CD4-positive, alpha-beta T cell treated with Interleukin-6 for 4 hours (primary cell): Measurements from ENCODE around the gene PHACTR3.

Source experiments
- DNase-seq: peaks from one replicate; pipeline ENCODE4 v3.0.0-alpha.2; 2020; ENCODE audit warnings: mixed read lengths

The PHACTR3 gene

DNA sequence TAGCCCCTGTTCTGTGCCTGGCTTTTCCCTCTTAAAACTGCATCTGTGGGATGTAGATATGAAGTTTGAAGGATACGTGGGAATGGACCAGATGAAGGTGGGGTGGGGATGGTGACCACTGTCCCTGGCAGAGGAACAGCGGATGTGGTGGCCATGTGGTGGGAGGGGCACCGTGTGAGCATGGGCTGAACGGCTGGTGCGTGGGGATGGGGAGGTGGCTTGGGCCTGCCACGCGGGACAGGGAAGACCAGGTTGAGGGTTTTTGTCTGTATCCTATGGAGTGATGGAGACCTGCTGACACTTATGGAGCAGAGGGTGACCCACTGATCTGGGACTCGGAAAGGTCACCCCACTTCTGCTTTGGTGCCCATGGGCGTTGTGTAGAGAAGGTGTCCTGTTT, 19.2 kb downstream of the PHACTR3 start:
- no peak for DNase-seq

DNA sequence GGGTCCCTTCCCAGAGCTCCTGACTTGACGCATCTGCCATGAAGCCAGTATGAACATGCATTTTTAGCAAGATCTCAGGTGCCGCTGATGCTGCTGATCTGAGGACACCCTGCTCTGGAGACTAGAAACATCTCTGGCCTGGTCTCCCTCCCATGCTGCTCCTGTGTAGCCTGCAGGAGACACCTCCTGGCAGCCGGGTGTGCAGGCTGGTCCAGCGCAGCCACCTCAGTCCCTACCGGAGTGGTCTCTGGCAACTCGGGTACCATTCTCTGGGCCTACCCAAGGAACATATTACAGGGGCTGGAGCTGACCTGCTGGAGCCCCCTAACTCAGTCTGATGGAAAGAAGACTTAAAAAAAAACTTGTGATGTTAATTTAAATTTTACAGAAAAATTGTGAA, 20.1 kb downstream of the PHACTR3 start:
- DNase-seq: no peak

GRCh38 chr20:59625214-59625922, 21.0 kb downstream of the PHACTR3 start:
- DNase-seq: no peak

- DNase-seq: no peak
These were observed 23.0 kb downstream of the PHACTR3 start for GRCh38 chr20:59627298-59627697.

DNA sequence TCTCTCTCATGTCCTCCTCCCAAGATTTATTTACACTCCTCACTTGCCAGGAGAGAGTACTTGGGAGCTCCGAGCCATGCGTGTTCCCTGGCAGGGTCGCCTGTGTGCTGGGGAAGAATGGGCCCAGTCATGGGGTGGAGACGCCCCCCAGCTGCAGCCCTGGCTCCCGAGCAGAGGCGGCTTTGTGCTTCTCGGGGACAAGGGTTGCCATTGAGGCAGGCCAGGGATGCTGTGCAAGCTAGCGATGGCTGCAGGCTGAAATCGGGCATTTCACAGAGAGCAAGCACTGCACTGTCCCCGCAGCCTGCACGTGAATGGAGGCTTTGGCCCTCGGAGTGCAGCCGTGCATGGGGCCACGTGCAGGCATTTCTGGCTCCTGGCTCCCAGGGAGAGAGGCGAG, 23.8 kb downstream of the PHACTR3 start:
- no peak for DNase-seq

- no peak for DNase-seq
These were observed 25.1 kb downstream of the PHACTR3 start for GRCh38 chr20:59629141-59630045.

GRCh38 chr20:59630526-59630925, 26.2 kb downstream of the PHACTR3 start:
- DNase-seq: no peak

DNA sequence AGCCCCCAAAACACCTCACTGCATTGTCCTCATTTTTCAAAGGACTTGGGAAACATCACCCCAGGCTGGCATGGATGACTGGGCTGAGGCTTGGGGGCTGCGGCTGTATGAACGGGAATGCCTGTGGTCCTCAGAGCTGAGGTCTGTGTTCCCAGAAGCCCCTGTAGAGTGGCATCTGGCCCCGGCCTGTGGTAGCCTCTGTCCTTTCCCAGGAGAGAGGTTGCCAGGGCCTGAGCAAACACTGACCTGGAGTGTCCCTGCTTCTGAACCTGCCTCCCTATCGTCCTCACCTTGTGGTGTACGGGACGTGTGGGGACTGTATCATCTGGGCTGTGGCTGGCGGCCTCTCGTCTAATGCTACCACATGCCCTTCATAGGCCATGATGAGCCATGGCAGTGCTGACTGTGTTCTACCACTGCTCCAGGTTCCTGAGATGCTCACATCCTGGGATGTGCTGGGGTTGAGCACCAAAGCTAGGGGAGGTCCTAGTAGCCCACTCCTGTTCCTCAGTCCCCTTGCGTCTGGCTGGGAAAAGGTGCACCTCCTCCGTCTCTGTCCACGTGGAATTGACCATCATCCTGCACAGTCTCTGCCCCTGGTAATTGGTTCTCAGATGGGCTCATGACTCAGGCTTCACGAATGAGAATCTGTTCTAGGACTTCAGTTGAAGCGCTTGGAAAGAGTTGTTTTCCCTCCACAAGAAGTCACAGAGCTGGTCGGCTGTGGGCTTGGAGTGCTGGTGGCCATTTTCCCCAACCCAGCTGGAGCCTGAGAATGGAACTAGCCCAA, 27.6 kb downstream of the PHACTR3 start:
- DNase-seq: no peak

- no peak for DNase-seq
These were observed 28.3 kb downstream of the PHACTR3 start for GRCh38 chr20:59632541-59633113.

GRCh38 chr20:59633656-59634251, 29.4 kb downstream of the PHACTR3 start:
- no peak for DNase-seq

DNA sequence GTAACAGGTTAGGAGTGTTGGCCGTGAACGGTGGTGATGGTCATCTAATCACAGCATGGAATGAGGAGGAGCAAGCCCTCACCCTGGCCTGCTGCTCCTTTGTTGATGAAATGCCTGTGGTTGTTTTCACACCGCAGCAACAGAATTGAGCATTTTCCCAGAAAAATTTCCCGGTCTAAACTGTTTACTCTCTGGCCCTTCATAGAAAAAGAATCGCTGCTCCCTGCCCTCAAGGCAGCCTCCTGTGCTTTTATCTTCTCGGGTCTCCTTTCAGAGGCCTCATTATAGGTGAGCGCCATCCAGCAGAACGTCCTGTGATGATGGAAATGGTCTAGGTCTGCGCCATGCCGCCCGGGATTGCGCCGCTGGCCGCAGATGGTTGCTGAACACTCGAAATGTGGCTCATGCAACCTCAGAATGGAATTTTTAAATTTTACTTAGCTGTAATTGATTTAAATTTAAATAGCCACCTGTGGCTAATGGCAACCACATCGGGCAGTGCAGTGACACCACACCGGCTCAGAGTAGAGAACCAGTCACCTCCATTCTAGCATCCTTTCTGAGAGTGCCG, 30.2 kb downstream of the PHACTR3 start:
- DNase-seq: no peak

DNA sequence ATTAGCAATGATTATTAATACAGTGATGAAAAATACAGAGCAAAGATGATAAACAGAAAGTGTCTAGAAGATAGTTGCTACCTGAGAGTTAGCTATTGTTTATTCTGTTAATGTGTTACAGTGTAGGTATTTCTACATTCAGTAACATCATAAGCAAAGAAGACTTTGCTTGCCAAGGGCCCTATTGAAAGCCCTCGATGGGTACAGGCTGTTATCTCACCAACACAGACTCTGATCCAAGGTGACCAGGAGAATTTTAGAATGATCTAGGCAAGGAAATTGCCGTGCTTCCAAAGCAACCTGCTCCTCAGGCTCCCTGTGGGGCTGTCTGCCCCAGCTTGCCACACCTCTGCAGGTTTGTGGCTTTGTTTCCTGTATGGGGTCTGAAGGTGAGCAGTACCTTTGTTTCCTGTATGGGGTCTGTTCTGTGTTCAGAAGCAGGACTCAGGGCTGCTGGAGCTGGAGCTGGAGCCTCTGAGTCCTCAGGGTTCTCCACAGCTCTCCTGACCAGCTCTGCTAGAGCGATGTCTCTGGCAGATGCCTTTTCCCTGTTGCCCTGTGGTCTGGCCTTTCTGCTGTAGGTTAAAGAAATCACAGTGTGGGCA, 32.5 kb downstream of the PHACTR3 start:
- DNase-seq: no peak

GRCh38 chr20:59640267-59640666, 35.9 kb downstream of the PHACTR3 start:
- no peak for DNase-seq

DNA sequence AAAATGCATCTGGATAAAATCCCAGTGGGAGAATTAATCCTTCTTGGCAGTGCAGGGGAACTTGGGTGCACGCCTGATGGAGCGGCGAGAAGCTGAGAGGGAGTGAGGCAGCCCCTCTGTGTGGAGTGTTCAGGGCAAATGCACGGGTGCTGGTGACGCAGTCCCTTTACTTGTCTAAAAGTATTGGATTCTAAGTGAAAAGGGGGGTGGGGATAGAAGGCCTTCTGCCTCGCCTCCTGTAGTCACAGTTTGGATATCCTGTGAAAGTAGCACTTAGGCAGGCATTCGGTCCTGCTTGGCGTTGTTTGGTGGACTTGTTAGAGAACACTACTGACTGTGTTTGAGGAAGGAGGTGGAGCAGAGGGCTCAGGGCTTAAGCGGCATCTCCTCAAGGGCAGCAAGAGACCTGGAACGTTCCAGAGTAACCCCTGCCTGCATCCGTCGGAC, 39.3 kb downstream of the PHACTR3 start:
- DNase-seq: no peak

GRCh38 chr20:59644371-59644939, 40.1 kb downstream of the PHACTR3 start:
- DNase-seq: no peak

DNA sequence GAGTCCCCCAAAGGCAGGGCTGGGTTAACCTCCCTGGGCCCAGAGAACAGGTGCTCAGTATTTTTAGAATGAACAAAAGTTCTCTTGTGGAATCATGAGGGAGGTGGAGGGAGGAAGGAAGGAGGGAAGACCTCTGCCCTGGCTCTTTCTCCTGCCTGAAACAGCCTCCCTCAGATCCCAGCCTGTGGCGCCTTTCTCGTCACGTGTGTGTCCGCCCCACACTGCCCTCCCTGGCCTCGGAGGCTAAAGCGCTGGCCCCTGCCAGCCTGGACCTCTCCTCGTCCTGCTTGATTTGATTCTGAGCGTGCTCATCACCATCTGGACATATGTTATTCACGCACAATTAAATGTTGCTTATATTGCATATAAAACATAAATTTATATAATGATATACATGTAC, 40.9 kb downstream of the PHACTR3 start:
- no peak for DNase-seq

- no peak for DNase-seq
These were observed 41.4 kb downstream of the PHACTR3 start for GRCh38 chr20:59645761-59646171.

DNA sequence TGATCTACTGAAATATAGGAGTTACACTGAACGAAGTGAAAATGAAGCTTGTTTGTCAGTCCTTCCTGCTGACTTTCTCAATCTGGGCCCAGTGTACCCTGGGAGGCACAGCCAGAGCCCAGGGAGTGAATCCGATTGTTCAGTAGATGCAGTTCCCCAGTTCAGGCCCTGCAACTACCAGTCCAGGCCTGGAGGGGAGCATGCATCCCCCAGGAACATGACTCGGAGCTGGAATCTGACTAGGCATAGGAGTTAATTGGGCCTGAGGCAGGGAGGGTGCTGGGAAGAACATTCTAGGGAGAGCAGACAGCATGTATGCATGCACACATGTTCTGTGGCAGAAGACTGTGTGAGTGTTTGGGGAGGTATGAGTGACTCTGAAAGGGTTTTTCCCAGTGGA, 42.1 kb downstream of the PHACTR3 start:
- DNase-seq: no peak

GRCh38 chr20:59647271-59647670, 42.9 kb downstream of the PHACTR3 start:
- no peak for DNase-seq

GRCh38 chr20:59648466-59649070, 44.2 kb downstream of the PHACTR3 start:
- no peak for DNase-seq

DNA sequence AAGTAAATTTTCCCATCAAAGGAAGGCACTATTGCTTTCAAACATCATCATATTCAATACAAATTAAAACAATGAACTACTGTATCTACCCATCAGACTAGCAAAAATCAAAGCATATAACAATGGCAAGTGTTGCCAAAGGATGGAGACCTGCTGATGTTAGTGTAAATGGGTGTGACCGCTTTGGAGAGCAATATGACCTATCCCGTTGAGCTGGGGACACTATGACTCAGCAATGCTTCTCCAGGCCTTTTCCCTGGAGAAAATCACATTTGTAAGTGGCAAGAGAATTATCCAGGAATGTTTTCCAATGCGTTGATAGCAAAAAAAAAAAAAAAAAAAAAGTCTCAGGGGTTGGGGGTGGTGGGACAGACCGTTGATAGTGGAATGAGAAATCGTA, 46.1 kb downstream of the PHACTR3 start:
- DNase-seq: no peak
